DND-41 (cell line): ENCODE measurements around the gene TRMT112.

Experiments
- EZH2 ChIP-seq: IDR thresholded peaks from 3 replicates; pipeline ENCODE4 v1.6.1; 2012; ENCODE audit warnings: borderline replicate concordance, low read depth, mild to moderate bottlenecking, moderate library complexity, low read length, inconsistent platforms; ENCODE audit not compliant: severe bottlenecking
- TF ChIP-seq, protein P1 (sequence below): IDR thresholded peaks from 2 replicates; pipeline ENCODE4 v1.5.1; 2012; ENCODE audit warnings: borderline replicate concordance, low read length, moderate library complexity, mild to moderate bottlenecking; ENCODE audit not compliant: poor library complexity, severe bottlenecking; ENCODE audit errors: extremely low read depth

GRCh38 chr11:64304316-64305072 lies 12.9 kb downstream of the TRMT112 start:
- TF ChIP-seq, protein P1, sequence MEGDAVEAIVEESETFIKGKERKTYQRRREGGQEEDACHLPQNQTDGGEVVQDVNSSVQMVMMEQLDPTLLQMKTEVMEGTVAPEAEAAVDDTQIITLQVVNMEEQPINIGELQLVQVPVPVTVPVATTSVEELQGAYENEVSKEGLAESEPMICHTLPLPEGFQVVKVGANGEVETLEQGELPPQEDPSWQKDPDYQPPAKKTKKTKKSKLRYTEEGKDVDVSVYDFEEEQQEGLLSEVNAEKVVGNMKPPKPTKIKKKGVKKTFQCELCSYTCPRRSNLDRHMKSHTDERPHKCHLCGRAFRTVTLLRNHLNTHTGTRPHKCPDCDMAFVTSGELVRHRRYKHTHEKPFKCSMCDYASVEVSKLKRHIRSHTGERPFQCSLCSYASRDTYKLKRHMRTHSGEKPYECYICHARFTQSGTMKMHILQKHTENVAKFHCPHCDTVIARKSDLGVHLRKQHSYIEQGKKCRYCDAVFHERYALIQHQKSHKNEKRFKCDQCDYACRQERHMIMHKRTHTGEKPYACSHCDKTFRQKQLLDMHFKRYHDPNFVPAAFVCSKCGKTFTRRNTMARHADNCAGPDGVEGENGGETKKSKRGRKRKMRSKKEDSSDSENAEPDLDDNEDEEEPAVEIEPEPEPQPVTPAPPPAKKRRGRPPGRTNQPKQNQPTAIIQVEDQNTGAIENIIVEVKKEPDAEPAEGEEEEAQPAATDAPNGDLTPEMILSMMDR, result peak; percentile 99
- TF ChIP-seq EZH2, result no peak
